SK-N-SH (cell line): ENCODE results near the gene L3MBTL1. TPM values are rescaled to one million over a fixed set of nuclear protein-coding genes. Genes with fewer than 3 reads are reported as not detected.

Experiments used
- CTCF ChIA-PET: fragments of 300-600, 350-600 bp; formaldehyde crosslinking; extraction: SDS; loops from one replicate; lab custom pipeline; 2021; lab: Yijun Ruan, JAX
- POLR2A ChIA-PET: fragments of 350-600 bp; sonication (Branson Sonifier 250); formaldehyde crosslinking; extraction: SDS; loops from one replicate; lab custom pipeline; 2020; ENCODE audit warnings: antibody characterized with exemption, inconsistent platforms; lab: Yijun Ruan, JAX
- DNase-seq: peaks from one replicate; pipeline ENCODE4 v3.0.0; 2012
- H2AFZ ChIP-seq: fragments of 200-600 bp; sonication (generic); 2 replicates; pipeline ENCODE4 v1.8.1; 2016; ENCODE audit warnings: antibody characterized with exemption, mild to moderate bottlenecking, low read depth
- H3F3A ChIP-seq: fragments of 200-600 bp; sonication (generic); replicated peaks from 2 replicates; pipeline ENCODE3; 2016; ENCODE audit warnings: antibody characterized with exemption, mild to moderate bottlenecking; ENCODE audit not compliant: insufficient read depth
- H3K27ac ChIP-seq, 2 experiments: fragments of 200-500 bp in 1 of 2; fragments of 200-600 bp in 1 of 2; sonication (Bioruptor generic) in 1 of 2; sonication (generic), shearing (Covaris generic) in 1 of 2; 2 replicates each; pipeline versions ENCODE4 v1.5.1 to v1.6.1; 2014 to 2016; ENCODE audit warnings: low read depth in 2 of 2, inconsistent platforms in 1 of 2, low read length in 1 of 2, mild to moderate bottlenecking in 1 of 2, mixed read lengths in 1 of 2
- H3K27me3 ChIP-seq: fragments of 200-600 bp; sonication (generic), shearing (Covaris generic); 2 replicates; pipeline ENCODE4 v1.6.1; 2016; ENCODE audit warnings: mixed run types; ENCODE audit not compliant: insufficient read depth
- H3K36me3 ChIP-seq, 2 experiments: fragments of 200-500 bp in 1 of 2; fragments of 200-600 bp in 1 of 2; sonication (Bioruptor generic) in 1 of 2; sonication (generic) in 1 of 2; replicated peaks in 1 of 2; 2 replicates each; pipeline versions ENCODE3 to v1.5.1; 2014 to 2016; ENCODE audit warnings: low read length in 1 of 2, mild to moderate bottlenecking in 1 of 2; ENCODE audit not compliant: insufficient read depth in 2 of 2, control insufficient read depth in 1 of 2
- H3K4me1 ChIP-seq, 2 experiments: fragments of 200-500 bp in 1 of 2; fragments of 200-600 bp in 1 of 2; sonication (Bioruptor generic) in 1 of 2; sonication (generic), shearing (Covaris generic) in 1 of 2; 2 replicates each; pipeline versions ENCODE4 v1.5.1 to v1.6.1; 2014 to 2016; ENCODE audit warnings: low read depth in 1 of 2, low read length in 1 of 2, mixed run types in 1 of 2; ENCODE audit not compliant: insufficient read depth in 2 of 2, control insufficient read depth in 1 of 2
- H3K4me2 ChIP-seq: fragments of 200-600 bp; sonication (generic), shearing (Covaris generic); 2 replicates; pipeline ENCODE4 v1.6.1; 2017; ENCODE audit warnings: mixed run types
- H3K4me3 ChIP-seq, 2 experiments: fragments of 200-500 bp in 1 of 2; fragments of 200-600 bp in 1 of 2; sonication (Bioruptor generic) in 1 of 2; sonication (generic), shearing (Covaris generic) in 1 of 2; 2 replicates each; pipeline versions ENCODE4 v1.5.1 to v1.8.1; 2014 to 2016; ENCODE audit warnings: low read depth in 2 of 2, inconsistent platforms in 1 of 2, low read length in 1 of 2, mild to moderate bottlenecking in 1 of 2, mixed read lengths in 1 of 2, moderate library complexity in 1 of 2
- H3K79me2 ChIP-seq: fragments of 200-600 bp; sonication (generic); 2 replicates; pipeline ENCODE4 v1.8.1; 2017; ENCODE audit warnings: mild to moderate bottlenecking; ENCODE audit not compliant: insufficient read depth
- H3K9ac ChIP-seq: fragments of 200-600 bp; sonication (generic); 2 replicates; pipeline ENCODE4 v1.6.1; 2017; ENCODE audit warnings: mixed run types
- H3K9me2 ChIP-seq: fragments of 200-600 bp; sonication (generic); 2 replicates; pipeline ENCODE4 v1.6.1; 2017; ENCODE audit warnings: mixed run types
- H3K9me3 ChIP-seq: fragments of 200-600 bp; sonication (generic); 2 replicates; pipeline ENCODE4 v1.6.1; 2017; ENCODE audit warnings: mixed run types, mild to moderate bottlenecking, moderate library complexity
- H4K20me1 ChIP-seq: fragments of 200-600 bp; sonication (generic); 2 replicates; pipeline ENCODE4 v1.6.1; 2017; ENCODE audit warnings: mild to moderate bottlenecking, mixed run types; ENCODE audit not compliant: insufficient read depth
- FOXJ3 ChIP-seq: sonication (generic); formaldehyde crosslinking; IDR thresholded peaks from 2 replicates; pipeline ENCODE4 v1.5.1; 2020; ENCODE audit warnings: mild to moderate bottlenecking, missing genetic modification reagents
- GATA2 ChIP-seq: sonication (generic); formaldehyde crosslinking; IDR thresholded peaks from 2 replicates; pipeline ENCODE4 v1.5.0; 2020; ENCODE audit warnings: mild to moderate bottlenecking, missing genetic modification reagents
- JUND ChIP-seq: IDR thresholded peaks from 2 replicates; pipeline ENCODE4 v1.4.0; 2012
- MEF2A ChIP-seq: IDR thresholded peaks from 2 replicates; pipeline ENCODE4 v1.4.0; 2012; ENCODE audit warnings: low read depth, borderline replicate concordance
- MXI1 ChIP-seq: IDR thresholded peaks from 2 replicates; pipeline ENCODE4 v1.6.1; 2012; ENCODE audit warnings: mild to moderate bottlenecking, low read depth, low read length, improper control_type of control experiment
- NFIC ChIP-seq: IDR thresholded peaks from 2 replicates; pipeline ENCODE4 v1.4.0; 2012; ENCODE audit warnings: borderline replicate concordance
- NRF1 ChIP-seq: IDR thresholded peaks from 2 replicates; pipeline ENCODE4 v1.6.1; 2012; ENCODE audit warnings: low read depth, mild to moderate bottlenecking, low read length
- POLR2AphosphoS5 ChIP-seq: IDR thresholded peaks from 2 replicates; pipeline ENCODE4 v1.6.1; 2012; ENCODE audit warnings: low read depth, low read length
- RCOR1 ChIP-seq: fragments of 150-350 bp; IDR thresholded peaks from 2 replicates; pipeline ENCODE4 v1.6.1; 2017; ENCODE audit warnings: antibody characterized with exemption, low read length
- RXRA ChIP-seq: IDR thresholded peaks from 2 replicates; pipeline ENCODE4 v1.4.0; 2012; ENCODE audit warnings: low read depth, mild to moderate bottlenecking, borderline replicate concordance
- SMC3 ChIP-seq: IDR thresholded peaks from 2 replicates; pipeline ENCODE4 v1.6.1; 2012; ENCODE audit warnings: low read depth, low read length, improper control_type of control experiment
- TCF12 ChIP-seq: IDR thresholded peaks from 2 replicates; pipeline ENCODE4 v1.4.0; 2012
- WGBS: methylation state at CpG from one replicate; pipeline ENCODE4 v1.1.6; 2017; ENCODE audit warnings: low lambda C conversion rate; 5-methylcytosine and 5-hydroxymethylcytosine counted together
- polyA plus RNA-seq, 3 experiments: library from polyadenylated mRNA; depleted of rRNA; stranded (reverse); fragments of >200 nt; gene quantifications; 2 replicates each; pipeline ENCODE4 v1.2.3, GENCODE V29; 2012
- TF ChIP-seq, protein P1 (sequence below): fragments of 200-600 bp; sonication (generic); IDR thresholded peaks from 2 replicates; pipeline ENCODE4 v1.6.1; 2017; ENCODE audit warnings: antibody characterized with exemption, mild to moderate bottlenecking, moderate library complexity
- TF ChIP-seq, protein P2 (sequence below): fragments of 150-350 bp; IDR thresholded peaks from 2 replicates; pipeline ENCODE4 v1.6.1; 2016; ENCODE audit warnings: mild to moderate bottlenecking, low read depth, low read length

The L3MBTL1 gene
- polyA plus RNA-seq, 1 of the 3 experiments (the other 2 are of a cell fraction) = 8.9 TPM

GRCh38 chr20:43467589-43467988 lies 39.9 kb upstream of the L3MBTL1 start:
- H3K27ac ChIP-seq = no peak overlapping the region
- H3K27me3 ChIP-seq = no peaks in the 10 kb centered on the region
- no peak for DNase-seq
- no peaks in the 10 kb centered on the region for H3K9me2 ChIP-seq
- H3K4me2 ChIP-seq = no peak overlapping the region
- H4K20me1 ChIP-seq = peaks cover 37% of the 10 kb centered on the region
- H3K4me3 ChIP-seq = no peak overlapping the region
- WGBS = 95% methylated on average over 1 of the region's 1 CpG
- peaks cover 29 to 69% of the 10 kb centered on the region in 2 experiments for H3K36me3 ChIP-seq
- peaks cover 48% of the 10 kb centered on the region for H3F3A ChIP-seq
- ChIA-PET CTCF (interaction anchor here (2.8 kb wide), 1 partner anchor 19 kb away, joined by 7 read pairs; no protein-coding TSS in a partner anchor), POLR2A (no interaction called here)
- no peak overlapping the region for H3K9ac ChIP-seq
- peaks cover 26% of the 10 kb centered on the region for H3K79me2 ChIP-seq
- H3K4me1 ChIP-seq = peaks cover 5 to 8% of the 10 kb centered on the region in 2 experiments; a peak in 1 of 4 replicates
- H3K9me3 ChIP-seq = no peaks in the 10 kb centered on the region
- TF ChIP-seq FOXJ3 (CRISPR knock-in tag) (no peak), POLR2AphosphoS5 (0 out of 2 replicates have a peak, but pooled peaks have one; percentile 13)
- no peak overlapping the region for H2AFZ ChIP-seq

DNA sequence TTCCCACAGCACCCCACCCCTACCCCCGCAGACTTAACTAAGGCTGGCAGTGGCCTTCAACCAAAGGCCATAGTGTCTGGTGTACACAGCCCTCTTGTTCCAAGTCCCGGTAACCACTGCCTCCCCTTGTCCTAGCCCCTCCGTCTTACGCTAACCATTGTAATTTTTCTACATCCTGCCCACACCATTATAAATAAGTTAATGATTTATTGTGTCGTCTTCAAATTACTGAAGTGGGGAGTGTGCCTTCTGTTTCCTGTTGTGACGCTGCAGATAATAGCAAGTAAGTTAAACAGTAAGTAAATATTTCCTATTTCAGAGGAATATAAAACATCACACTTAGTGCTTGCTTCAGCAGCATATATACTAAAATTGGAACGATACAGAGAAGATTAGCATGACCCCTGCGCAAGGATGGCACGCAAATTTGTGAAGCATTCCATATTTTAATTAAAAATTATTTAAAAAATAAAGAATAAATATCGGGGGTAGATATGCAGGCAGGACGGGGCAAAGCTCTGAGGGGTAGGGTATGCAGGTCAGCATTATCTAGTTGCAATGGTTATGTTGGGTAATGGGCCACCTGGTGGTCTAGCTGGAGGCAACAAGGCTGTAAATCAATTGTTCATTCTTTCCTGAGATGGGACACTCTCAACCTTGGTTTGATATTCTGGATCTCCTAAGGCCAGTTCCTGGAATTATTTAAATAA lies 34.7 kb upstream of the L3MBTL1 start:
- H3K27me3 ChIP-seq = no peaks in the 10 kb centered on the region
- no peak overlapping the region for H3K4me3 ChIP-seq
- H3K4me2 ChIP-seq = no peak overlapping the region
- ChIA-PET CTCF (no interaction called here), POLR2A (interaction anchor here (0.6 kb wide), 1 partner anchor 38 kb away, joined by 3 read pairs; no protein-coding TSS in a partner anchor)
- H3K27ac ChIP-seq = no peak overlapping the region
- H3K36me3 ChIP-seq = peaks cover 0 to 24% of the 10 kb centered on the region in 2 experiments
- TF ChIP-seq RCOR1 = no peak
- TF ChIP-seq, protein P1, sequence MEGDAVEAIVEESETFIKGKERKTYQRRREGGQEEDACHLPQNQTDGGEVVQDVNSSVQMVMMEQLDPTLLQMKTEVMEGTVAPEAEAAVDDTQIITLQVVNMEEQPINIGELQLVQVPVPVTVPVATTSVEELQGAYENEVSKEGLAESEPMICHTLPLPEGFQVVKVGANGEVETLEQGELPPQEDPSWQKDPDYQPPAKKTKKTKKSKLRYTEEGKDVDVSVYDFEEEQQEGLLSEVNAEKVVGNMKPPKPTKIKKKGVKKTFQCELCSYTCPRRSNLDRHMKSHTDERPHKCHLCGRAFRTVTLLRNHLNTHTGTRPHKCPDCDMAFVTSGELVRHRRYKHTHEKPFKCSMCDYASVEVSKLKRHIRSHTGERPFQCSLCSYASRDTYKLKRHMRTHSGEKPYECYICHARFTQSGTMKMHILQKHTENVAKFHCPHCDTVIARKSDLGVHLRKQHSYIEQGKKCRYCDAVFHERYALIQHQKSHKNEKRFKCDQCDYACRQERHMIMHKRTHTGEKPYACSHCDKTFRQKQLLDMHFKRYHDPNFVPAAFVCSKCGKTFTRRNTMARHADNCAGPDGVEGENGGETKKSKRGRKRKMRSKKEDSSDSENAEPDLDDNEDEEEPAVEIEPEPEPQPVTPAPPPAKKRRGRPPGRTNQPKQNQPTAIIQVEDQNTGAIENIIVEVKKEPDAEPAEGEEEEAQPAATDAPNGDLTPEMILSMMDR = peak; percentile 8; the same call in 1 of the 2 replicates
- TF ChIP-seq, all 33 proteins: peak for 1
- Histone ChIP-seq H3K9me3 (no peaks in the 10 kb centered on the region), H3K9ac (no peak overlapping the region), H3K9me2 (no peaks in the 10 kb centered on the region), H3K4me1 (peaks cover 4 to 5% of the 10 kb centered on the region in 2 experiments; a peak in 1 of 4 replicates), H4K20me1 (no peaks in the 10 kb centered on the region), H3K79me2 (no peaks in the 10 kb centered on the region), H2AFZ (no peak overlapping the region), H3F3A (peaks cover 4% of the 10 kb centered on the region)
- 95% methylated on average over 11 of the region's 11 CpGs for WGBS
- no peak for DNase-seq

DNA sequence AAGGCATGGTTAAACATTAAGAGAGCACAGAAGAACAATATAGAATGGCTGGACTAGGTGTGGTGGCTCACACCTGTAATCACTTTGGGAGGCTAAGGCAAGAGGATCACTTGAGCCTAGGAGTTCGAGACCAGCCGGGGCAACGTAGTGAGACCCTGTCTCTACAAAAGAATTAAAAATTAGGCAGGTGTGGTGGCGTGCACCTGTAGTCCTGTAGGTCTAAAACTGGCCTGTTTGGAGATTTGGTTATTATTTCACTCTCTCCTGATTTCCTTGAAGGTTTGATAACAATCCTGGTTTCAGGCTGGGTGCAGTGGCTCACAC lies 34.2 kb upstream of the L3MBTL1 start:
- Histone ChIP-seq H3K27ac (no peak overlapping the region), H3K4me3 (no peak overlapping the region), H3K9me2 (no peaks in the 10 kb centered on the region), H2AFZ (no peak overlapping the region), H3K4me2 (no peak overlapping the region), H3K79me2 (no peaks in the 10 kb centered on the region), H3K27me3 (no peaks in the 10 kb centered on the region), H3K4me1 (peaks cover 4 to 5% of the 10 kb centered on the region in 2 experiments; a peak in 1 of 4 replicates), H3F3A (peaks cover 4% of the 10 kb centered on the region), H3K36me3 (peaks cover 0 to 20% of the 10 kb centered on the region in 2 experiments), H3K9ac (no peak overlapping the region), H3K9me3 (no peaks in the 10 kb centered on the region), H4K20me1 (no peaks in the 10 kb centered on the region)
- no peak for DNase-seq
- CTCF ChIA-PET = interaction anchor here (1.3 kb wide), 1 partner anchor 24 kb away, joined by 3 read pairs; no protein-coding TSS in a partner anchor
- POLR2A ChIA-PET = no interaction called here
- WGBS = 96% methylated on average over 4 of the region's 4 CpGs
- no peak for TF ChIP-seq MXI1
- TF ChIP-seq RCOR1 = no peak
- no peak for TF ChIP-seq NFIC
- no peak for TF ChIP-seq GATA2 (CRISPR knock-in tag)
- TF ChIP-seq, protein P2, sequence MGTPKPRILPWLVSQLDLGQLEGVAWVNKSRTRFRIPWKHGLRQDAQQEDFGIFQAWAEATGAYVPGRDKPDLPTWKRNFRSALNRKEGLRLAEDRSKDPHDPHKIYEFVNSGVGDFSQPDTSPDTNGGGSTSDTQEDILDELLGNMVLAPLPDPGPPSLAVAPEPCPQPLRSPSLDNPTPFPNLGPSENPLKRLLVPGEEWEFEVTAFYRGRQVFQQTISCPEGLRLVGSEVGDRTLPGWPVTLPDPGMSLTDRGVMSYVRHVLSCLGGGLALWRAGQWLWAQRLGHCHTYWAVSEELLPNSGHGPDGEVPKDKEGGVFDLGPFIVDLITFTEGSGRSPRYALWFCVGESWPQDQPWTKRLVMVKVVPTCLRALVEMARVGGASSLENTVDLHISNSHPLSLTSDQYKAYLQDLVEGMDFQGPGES = no peak
- no peak for TF ChIP-seq SMC3
- no peak for TF ChIP-seq FOXJ3 (CRISPR knock-in tag)
- TF ChIP-seq MEF2A = no peak
- TF ChIP-seq RXRA = no peak
- TF ChIP-seq NRF1 = no peak
- TF ChIP-seq TCF12 = no peak
- no peak for TF ChIP-seq JUND
